ENCODE results near the gene PCGF1. TPM values are rescaled to one million over a fixed set of nuclear protein-coding genes. Genes with fewer than 3 reads are reported as not detected.

Gene PCGF1
- total and polyA plus RNA-seq, 2 experiments from 2014 or later: 10.9 to 13.4 TPM

DNA sequence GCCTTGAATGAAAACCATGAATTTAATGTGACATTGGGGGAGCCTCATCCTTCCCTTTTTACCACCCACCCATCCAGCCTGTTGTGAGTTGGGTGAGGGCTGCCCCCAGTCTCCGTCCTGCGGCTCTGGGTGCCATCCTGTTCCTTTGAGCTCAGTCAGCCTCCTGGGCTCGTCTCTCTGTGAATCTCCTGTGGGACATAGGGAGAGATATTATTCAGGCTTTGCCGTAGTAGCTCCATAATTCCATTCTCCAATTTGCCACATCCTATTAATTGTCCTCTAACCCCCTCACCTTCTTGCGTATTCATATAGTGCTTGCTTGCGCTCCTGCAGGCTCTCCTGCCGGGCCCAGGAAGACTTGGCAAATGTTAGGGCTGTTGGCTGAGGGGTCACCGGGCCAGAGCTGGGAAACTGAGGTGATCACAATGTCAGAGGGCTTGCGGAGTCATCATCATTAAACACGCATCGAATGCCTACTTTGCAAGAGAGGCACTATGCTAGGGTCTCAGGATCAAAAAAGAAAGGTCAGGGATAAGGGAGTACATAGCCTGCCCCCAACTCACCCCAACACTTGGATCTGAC is 19.2 kb upstream of the PCGF1 start:
- no peak for TF ChIP-seq STAT1 (IDR thresholded peaks at IDR 0.05; ENCODE audit: unreplicated experiment)
- TF ChIP-seq EZH2phosphoT487 (IDR thresholded peaks at IDR 0.05; ENCODE audit: unreplicated experiment): no peak
- no peak for TF ChIP-seq ZNF114 (CRISPR knock-in tag; IDR thresholded peaks at IDR 0.05)
- TF ChIP-seq, protein P1, sequence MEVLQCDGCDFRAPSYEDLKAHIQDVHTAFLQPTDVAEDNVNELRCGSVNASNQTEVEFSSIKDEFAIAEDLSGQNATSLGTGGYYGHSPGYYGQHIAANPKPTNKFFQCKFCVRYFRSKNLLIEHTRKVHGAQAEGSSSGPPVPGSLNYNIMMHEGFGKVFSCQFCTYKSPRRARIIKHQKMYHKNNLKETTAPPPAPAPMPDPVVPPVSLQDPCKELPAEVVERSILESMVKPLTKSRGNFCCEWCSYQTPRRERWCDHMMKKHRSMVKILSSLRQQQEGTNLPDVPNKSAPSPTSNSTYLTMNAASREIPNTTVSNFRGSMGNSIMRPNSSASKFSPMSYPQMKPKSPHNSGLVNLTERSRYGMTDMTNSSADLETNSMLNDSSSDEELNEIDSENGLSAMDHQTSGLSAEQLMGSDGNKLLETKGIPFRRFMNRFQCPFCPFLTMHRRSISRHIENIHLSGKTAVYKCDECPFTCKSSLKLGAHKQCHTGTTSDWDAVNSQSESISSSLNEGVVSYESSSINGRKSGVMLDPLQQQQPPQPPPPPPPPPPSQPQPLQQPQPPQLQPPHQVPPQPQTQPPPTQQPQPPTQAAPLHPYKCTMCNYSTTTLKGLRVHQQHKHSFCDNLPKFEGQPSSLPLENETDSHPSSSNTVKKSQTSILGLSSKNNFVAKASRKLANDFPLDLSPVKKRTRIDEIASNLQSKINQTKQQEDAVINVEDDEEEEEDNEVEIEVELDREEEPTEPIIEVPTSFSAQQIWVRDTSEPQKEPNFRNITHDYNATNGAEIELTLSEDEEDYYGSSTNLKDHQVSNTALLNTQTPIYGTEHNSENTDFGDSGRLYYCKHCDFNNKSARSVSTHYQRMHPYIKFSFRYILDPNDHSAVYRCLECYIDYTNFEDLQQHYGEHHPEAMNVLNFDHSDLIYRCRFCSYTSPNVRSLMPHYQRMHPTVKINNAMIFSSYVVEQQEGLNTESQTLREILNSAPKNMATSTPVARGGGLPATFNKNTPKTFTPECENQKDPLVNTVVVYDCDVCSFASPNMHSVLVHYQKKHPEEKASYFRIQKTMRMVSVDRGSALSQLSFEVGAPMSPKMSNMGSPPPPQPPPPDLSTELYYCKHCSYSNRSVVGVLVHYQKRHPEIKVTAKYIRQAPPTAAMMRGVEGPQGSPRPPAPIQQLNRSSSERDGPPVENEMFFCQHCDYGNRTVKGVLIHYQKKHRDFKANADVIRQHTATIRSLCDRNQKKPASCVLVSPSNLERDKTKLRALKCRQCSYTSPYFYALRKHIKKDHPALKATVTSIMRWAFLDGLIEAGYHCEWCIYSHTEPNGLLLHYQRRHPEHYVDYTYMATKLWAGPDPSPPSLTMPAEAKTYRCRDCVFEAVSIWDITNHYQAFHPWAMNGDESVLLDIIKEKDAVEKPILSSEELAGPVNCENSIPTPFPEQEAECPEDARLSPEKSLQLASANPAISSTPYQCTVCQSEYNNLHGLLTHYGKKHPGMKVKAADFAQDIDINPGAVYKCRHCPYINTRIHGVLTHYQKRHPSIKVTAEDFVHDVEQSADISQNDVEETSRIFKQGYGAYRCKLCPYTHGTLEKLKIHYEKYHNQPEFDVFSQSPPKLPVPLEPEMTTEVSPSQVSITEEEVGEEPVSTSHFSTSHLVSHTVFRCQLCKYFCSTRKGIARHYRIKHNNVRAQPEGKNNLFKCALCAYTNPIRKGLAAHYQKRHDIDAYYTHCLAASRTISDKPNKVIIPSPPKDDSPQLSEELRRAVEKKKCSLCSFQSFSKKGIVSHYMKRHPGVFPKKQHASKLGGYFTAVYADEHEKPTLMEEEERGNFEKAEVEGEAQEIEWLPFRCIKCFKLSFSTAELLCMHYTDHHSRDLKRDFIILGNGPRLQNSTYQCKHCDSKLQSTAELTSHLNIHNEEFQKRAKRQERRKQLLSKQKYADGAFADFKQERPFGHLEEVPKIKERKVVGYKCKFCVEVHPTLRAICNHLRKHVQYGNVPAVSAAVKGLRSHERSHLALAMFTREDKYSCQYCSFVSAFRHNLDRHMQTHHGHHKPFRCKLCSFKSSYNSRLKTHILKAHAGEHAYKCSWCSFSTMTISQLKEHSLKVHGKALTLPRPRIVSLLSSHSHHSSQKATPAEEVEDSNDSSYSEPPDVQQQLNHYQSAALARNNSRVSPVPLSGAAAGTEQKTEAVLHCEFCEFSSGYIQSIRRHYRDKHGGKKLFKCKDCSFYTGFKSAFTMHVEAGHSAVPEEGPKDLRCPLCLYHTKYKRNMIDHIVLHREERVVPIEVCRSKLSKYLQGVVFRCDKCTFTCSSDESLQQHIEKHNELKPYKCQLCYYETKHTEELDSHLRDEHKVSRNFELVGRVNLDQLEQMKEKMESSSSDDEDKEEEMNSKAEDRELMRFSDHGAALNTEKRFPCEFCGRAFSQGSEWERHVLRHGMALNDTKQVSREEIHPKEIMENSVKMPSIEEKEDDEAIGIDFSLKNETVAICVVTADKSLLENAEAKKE (CRISPR knock-in tag; IDR thresholded peaks at IDR 0.05): no peak
- TF ChIP-seq CREB1 (CRISPR knock-in tag; IDR thresholded peaks at IDR 0.05; ENCODE audit: low read depth): no peak
- no peak for TF ChIP-seq NANOG (IDR thresholded peaks at IDR 0.05; ENCODE audit: borderline replicate concordance)
- TF ChIP-seq, protein P2, sequence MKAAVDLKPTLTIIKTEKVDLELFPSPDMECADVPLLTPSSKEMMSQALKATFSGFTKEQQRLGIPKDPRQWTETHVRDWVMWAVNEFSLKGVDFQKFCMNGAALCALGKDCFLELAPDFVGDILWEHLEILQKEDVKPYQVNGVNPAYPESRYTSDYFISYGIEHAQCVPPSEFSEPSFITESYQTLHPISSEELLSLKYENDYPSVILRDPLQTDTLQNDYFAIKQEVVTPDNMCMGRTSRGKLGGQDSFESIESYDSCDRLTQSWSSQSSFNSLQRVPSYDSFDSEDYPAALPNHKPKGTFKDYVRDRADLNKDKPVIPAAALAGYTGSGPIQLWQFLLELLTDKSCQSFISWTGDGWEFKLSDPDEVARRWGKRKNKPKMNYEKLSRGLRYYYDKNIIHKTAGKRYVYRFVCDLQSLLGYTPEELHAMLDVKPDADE (IDR thresholded peaks at IDR 0.05): no peak
- no peak for TF ChIP-seq EZH2 (IDR thresholded peaks at IDR 0.05; ENCODE audit: low read depth, unreplicated experiment)
- no peak for TF ChIP-seq ZNF331 (CRISPR knock-in tag; IDR thresholded peaks at IDR 0.05; ENCODE audit: low read depth)
- TF ChIP-seq JUNB (IDR thresholded peaks at IDR 0.05; ENCODE audit: unreplicated experiment): no peak
- TF ChIP-seq, protein P3, sequence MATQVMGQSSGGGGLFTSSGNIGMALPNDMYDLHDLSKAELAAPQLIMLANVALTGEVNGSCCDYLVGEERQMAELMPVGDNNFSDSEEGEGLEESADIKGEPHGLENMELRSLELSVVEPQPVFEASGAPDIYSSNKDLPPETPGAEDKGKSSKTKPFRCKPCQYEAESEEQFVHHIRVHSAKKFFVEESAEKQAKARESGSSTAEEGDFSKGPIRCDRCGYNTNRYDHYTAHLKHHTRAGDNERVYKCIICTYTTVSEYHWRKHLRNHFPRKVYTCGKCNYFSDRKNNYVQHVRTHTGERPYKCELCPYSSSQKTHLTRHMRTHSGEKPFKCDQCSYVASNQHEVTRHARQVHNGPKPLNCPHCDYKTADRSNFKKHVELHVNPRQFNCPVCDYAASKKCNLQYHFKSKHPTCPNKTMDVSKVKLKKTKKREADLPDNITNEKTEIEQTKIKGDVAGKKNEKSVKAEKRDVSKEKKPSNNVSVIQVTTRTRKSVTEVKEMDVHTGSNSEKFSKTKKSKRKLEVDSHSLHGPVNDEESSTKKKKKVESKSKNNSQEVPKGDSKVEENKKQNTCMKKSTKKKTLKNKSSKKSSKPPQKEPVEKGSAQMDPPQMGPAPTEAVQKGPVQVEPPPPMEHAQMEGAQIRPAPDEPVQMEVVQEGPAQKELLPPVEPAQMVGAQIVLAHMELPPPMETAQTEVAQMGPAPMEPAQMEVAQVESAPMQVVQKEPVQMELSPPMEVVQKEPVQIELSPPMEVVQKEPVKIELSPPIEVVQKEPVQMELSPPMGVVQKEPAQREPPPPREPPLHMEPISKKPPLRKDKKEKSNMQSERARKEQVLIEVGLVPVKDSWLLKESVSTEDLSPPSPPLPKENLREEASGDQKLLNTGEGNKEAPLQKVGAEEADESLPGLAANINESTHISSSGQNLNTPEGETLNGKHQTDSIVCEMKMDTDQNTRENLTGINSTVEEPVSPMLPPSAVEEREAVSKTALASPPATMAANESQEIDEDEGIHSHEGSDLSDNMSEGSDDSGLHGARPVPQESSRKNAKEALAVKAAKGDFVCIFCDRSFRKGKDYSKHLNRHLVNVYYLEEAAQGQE (IDR thresholded peaks at IDR 0.05; ENCODE audit: unreplicated experiment): no peak
- no peak for TF ChIP-seq POLR2AphosphoS5 (IDR thresholded peaks at IDR 0.05; ENCODE audit: low read depth)
- no peak overlapping the region for H3K27ac Mint-ChIP-seq
- no peak overlapping the region for H3K27ac ChIP-seq (ENCODE audit: low read depth)
- H3K27me3 Mint-ChIP-seq (ENCODE audit: insufficient read depth, low read depth, poor library complexity): peaks cover 29% of the 10 kb centered on the region
- no peak overlapping the region for H3K4me2 ChIP-seq
- no peak for DNase-seq (ENCODE audit: low spot score)
- H3K36me3 Mint-ChIP-seq (ENCODE audit: low read depth): peaks cover 37% of the 10 kb centered on the region
- H4K20me1 ChIP-seq (replicated peaks; ENCODE audit: insufficient read depth): peaks cover 9% of the 10 kb centered on the region; the same call in 1 of the 2 replicates
- peak overlapping the region; percentile 50; the same call in 1 of the 3 replicates for H3K4me3 Mint-ChIP-seq
- H3K9me3 Mint-ChIP-seq: no peaks in the 10 kb centered on the region
- H2AFZ ChIP-seq: no peak overlapping the region
- no peak for ATAC-seq
- H3K79me2 ChIP-seq (replicated peaks; ENCODE audit: insufficient read depth): peaks cover 18% of the 10 kb centered on the region
- peaks cover 19% of the 10 kb centered on the region for H3K4me1 Mint-ChIP-seq
- peaks cover 11% of the 10 kb centered on the region for H3K36me3 ChIP-seq (ENCODE audit: insufficient read depth)
- no peak overlapping the region for H3K4me3 ChIP-seq
- H3K9me2 ChIP-seq (ENCODE audit: insufficient read depth): no peaks in the 10 kb centered on the region
- H3K4me1 ChIP-seq (ENCODE audit: insufficient read depth): peaks cover 7% of the 10 kb centered on the region; the same call in 1 of the 2 replicates
- 0 out of 2 replicates have a peak, but pooled peaks cover 12% of the 10 kb centered on the region for H3F3A ChIP-seq (replicated peaks; ENCODE audit: low read depth)
- peaks cover 16% of the 10 kb centered on the region; the same call in 1 of the 2 replicates for H3K27me3 ChIP-seq (ENCODE audit: insufficient read depth)
